GM23338 (cell line): ENCODE data around the gene PSMD8. TPM values are rescaled to one million over a fixed set of nuclear protein-coding genes. Genes with fewer than 3 reads are reported as not detected.

ENCODE experiments used
- ATAC-seq: fragments of 200-7000 bp; cut with Tn5 transposase; 3 replicates; pipeline ENCODE4 v1.9.1; 2020
- DNase-seq: peaks from one replicate; pipeline ENCODE4 v3.0.0-alpha.2; 2015; ENCODE audit warnings: low spot score
- H2AFZ ChIP-seq: fragments of 200-600 bp; sonication (generic); 2 replicates; pipeline ENCODE4 v1.8.0; 2016; ENCODE audit warnings: antibody characterized with exemption, mild to moderate bottlenecking, moderate library complexity
- H3F3A ChIP-seq: fragments of 200-600 bp; sonication (generic); replicated peaks from 2 replicates; pipeline ENCODE4 v1.8.0; 2017; ENCODE audit warnings: antibody characterized with exemption, mixed run types, low read depth
- H3K27ac ChIP-seq: fragments of 200-600 bp; sonication (generic); 2 replicates; pipeline ENCODE4 v1.6.1; 2016; ENCODE audit warnings: low read depth
- H3K27me3 ChIP-seq: fragments of 200-600 bp; sonication (generic); 2 replicates; pipeline ENCODE4 v1.8.0; 2016; ENCODE audit warnings: mild to moderate bottlenecking, mixed run types, moderate library complexity; ENCODE audit not compliant: insufficient read depth
- H3K36me3 ChIP-seq: fragments of 200-600 bp; sonication (generic); 2 replicates; pipeline ENCODE4 v1.8.0; 2016; ENCODE audit warnings: mild to moderate bottlenecking; ENCODE audit not compliant: insufficient read depth
- H3K4me1 ChIP-seq: fragments of 200-600 bp; sonication (generic); 2 replicates; pipeline ENCODE4 v1.8.0; 2016; ENCODE audit warnings: mild to moderate bottlenecking, moderate library complexity; ENCODE audit not compliant: insufficient read depth
- H3K4me2 ChIP-seq: fragments of 200-600 bp; sonication (generic); 2 replicates; pipeline ENCODE4 v1.7.1; 2017; ENCODE audit warnings: mixed run types
- H3K4me3 ChIP-seq: fragments of 200-600 bp; sonication (generic); 2 replicates; pipeline ENCODE4 v1.6.1; 2016; ENCODE audit warnings: mixed run types
- H3K79me2 ChIP-seq: fragments of 200-600 bp; sonication (generic); replicated peaks from 2 replicates; pipeline ENCODE4 v1.8.0; 2017; ENCODE audit warnings: mild to moderate bottlenecking; ENCODE audit not compliant: insufficient read depth
- H3K9me2 ChIP-seq: fragments of 200-600 bp; sonication (generic); 2 replicates; pipeline ENCODE4 v1.8.0; 2017; ENCODE audit not compliant: insufficient read depth
- H4K20me1 ChIP-seq: fragments of 200-600 bp; sonication (generic); replicated peaks from 2 replicates; pipeline ENCODE4 v1.8.0; 2017; ENCODE audit warnings: mild to moderate bottlenecking; ENCODE audit not compliant: insufficient read depth
- H3K27ac Mint-ChIP-seq: 2 replicates; pipeline ENCODE4 v1.8.0; 2020; ENCODE audit warnings: inconsistent platforms, mild to moderate bottlenecking, moderate library complexity, mixed read lengths
- H3K27me3 Mint-ChIP-seq: 3 replicates; pipeline ENCODE4 v1.8.0; 2022; ENCODE audit warnings: low read depth, mild to moderate bottlenecking, moderate library complexity, mixed read lengths, inconsistent platforms; ENCODE audit not compliant: insufficient read depth, poor library complexity
- H3K36me3 Mint-ChIP-seq: 3 replicates; pipeline ENCODE4 v1.8.0; 2021; ENCODE audit warnings: low read depth, mild to moderate bottlenecking, inconsistent platforms, moderate library complexity, mixed read lengths
- H3K4me1 Mint-ChIP-seq: 3 replicates; pipeline ENCODE4 v1.8.0; 2020; ENCODE audit warnings: mild to moderate bottlenecking, inconsistent platforms, mixed read lengths
- H3K4me3 Mint-ChIP-seq: 3 replicates; pipeline ENCODE4 v1.8.0; 2021; ENCODE audit warnings: moderate library complexity, mild to moderate bottlenecking, inconsistent platforms, mixed read lengths
- H3K9me3 Mint-ChIP-seq: 3 replicates; pipeline ENCODE4 v1.8.0; 2020; ENCODE audit warnings: moderate library complexity, mild to moderate bottlenecking, inconsistent platforms, mixed read lengths
- CTCF ChIP-seq, 2 experiments: fragments of 200-600 bp in 1 of 2; sonication (generic) in 1 of 2; conservative IDR thresholded peaks; 2 replicates each; pipeline versions ENCODE4 v1.5.1 to v1.6.1; 2016 to 2017; ENCODE audit warnings: antibody characterized with exemption in 2 of 2, low read depth in 2 of 2, mild to moderate bottlenecking in 2 of 2, moderate library complexity in 1 of 2
- ETS1 ChIP-seq: IDR thresholded peaks from 2 replicates; pipeline ENCODE4 v1.6.1; 2016; ENCODE audit warnings: antibody characterized with exemption
- EZH2phosphoT487 ChIP-seq: fragments of 200-600 bp; sonication (generic); IDR thresholded peaks from one replicate; pipeline ENCODE4 v1.8.1; 2018; ENCODE audit warnings: antibody characterized with exemption; ENCODE audit not compliant: unreplicated experiment
- NANOG ChIP-seq: IDR thresholded peaks from 2 replicates; pipeline ENCODE4 v1.6.1; 2016; ENCODE audit warnings: antibody characterized with exemption, borderline replicate concordance
- POLR2AphosphoS5 ChIP-seq: IDR thresholded peaks from 2 replicates; pipeline ENCODE4 v1.6.1; 2016; ENCODE audit warnings: antibody characterized with exemption, low read depth
- STAT1 ChIP-seq: IDR thresholded peaks from one replicate; pipeline ENCODE4 v1.6.1; 2016; ENCODE audit warnings: antibody characterized with exemption; ENCODE audit not compliant: unreplicated experiment
- ZNF114 ChIP-seq: fragments of 250-450 bp; sonication (Bioruptor Pico); IDR thresholded peaks from 2 replicates; pipeline ENCODE4 v1.5.0; 2020; ENCODE audit warnings: mild to moderate bottlenecking, moderate library complexity
- ZNF462 ChIP-seq: fragments of 250-450 bp; sonication (Bioruptor Pico); IDR thresholded peaks from 2 replicates; pipeline ENCODE4 v1.5.0; 2020; ENCODE audit warnings: mild to moderate bottlenecking, moderate library complexity
- polyA plus RNA-seq: library from polyadenylated mRNA; unstranded; fragments of >200 nt; fragmentation: Nextera tagmentation; extraction: Ambion mirVana; gene quantifications from 2 replicates; pipeline ENCODE4 v1.2.1, GENCODE V29; 2016
- total RNA-seq: library from RNA; depleted of rRNA; stranded (reverse); fragments of >200 nt; shearing (Covaris generic); gene quantifications from 2 replicates; pipeline ENCODE4 v1.2.3, GENCODE V29; 2014

The PSMD8 gene
- total and polyA plus RNA-seq, 2 experiments from 2014 or later, result 129 to 241 TPM

GRCh38 chr19:38383743-38384142 lies 9.4 kb downstream of the PSMD8 start:
- no peak for DNase-seq
- peaks cover 24% of the 10 kb centered on the region for H3K27me3 ChIP-seq
- Mint-ChIP-seq H3K4me1 (peaks cover 16% of the 10 kb centered on the region), H3K4me3 (no peak overlapping the region), H3K27ac (no peak overlapping the region), H3K9me3 (no peaks in the 10 kb centered on the region; the same call in 2 of the 3 replicates), H3K27me3 (peaks cover 33% of the 10 kb centered on the region), H3K36me3 (peaks cover 48% of the 10 kb centered on the region)
- H3K9me2 ChIP-seq, result no peaks in the 10 kb centered on the region
- H3F3A ChIP-seq, result peaks cover 15% of the 10 kb centered on the region
- H4K20me1 ChIP-seq, result peaks cover 8% of the 10 kb centered on the region
- H3K4me1 ChIP-seq, result peaks cover 3% of the 10 kb centered on the region
- no peak for ATAC-seq
- no peak overlapping the region for H3K4me3 ChIP-seq
- no peak overlapping the region for H3K27ac ChIP-seq
- peaks cover 11% of the 10 kb centered on the region for H3K36me3 ChIP-seq
- no peak overlapping the region for H2AFZ ChIP-seq
- H3K4me2 ChIP-seq, result no peak overlapping the region
- H3K79me2 ChIP-seq, result no peaks in the 10 kb centered on the region
- no peak for TF ChIP-seq ETS1
- no peak for TF ChIP-seq EZH2phosphoT487
- TF ChIP-seq NANOG, result no peak
- TF ChIP-seq CTCF (conservative IDR thresholded peaks at IDR 0.05; ENCODE audit: low read depth in 2 of 2), result no peak
- TF ChIP-seq POLR2AphosphoS5, result no peak
- TF ChIP-seq ZNF114, result no peak
- no peak for TF ChIP-seq STAT1
- TF ChIP-seq ZNF462 (CRISPR knock-in tag), result no peak
